Ishikawa (cell line): ENCODE measurements around the gene LAMA3.

Experiments used
- CEBPB ChIP-seq: IDR thresholded peaks from 2 replicates; pipeline ENCODE4 v1.6.1; 2012
- CREB1 ChIP-seq: IDR thresholded peaks from 2 replicates; pipeline ENCODE4 v1.6.1; 2012; ENCODE audit warnings: low read depth
- EP300 ChIP-seq: IDR thresholded peaks from 2 replicates; pipeline ENCODE4 v1.6.1; 2012; ENCODE audit warnings: borderline replicate concordance
- FOXM1 ChIP-seq: IDR thresholded peaks from 2 replicates; pipeline ENCODE4 v1.6.1; 2012; ENCODE audit warnings: low read depth, borderline replicate concordance
- NFIC ChIP-seq: IDR thresholded peaks from 2 replicates; pipeline ENCODE4 v1.6.1; 2012
- RAD21 ChIP-seq: IDR thresholded peaks from 2 replicates; pipeline ENCODE4 v1.6.1; 2012; ENCODE audit warnings: low read depth
- TAF1 ChIP-seq: IDR thresholded peaks from 2 replicates; pipeline ENCODE4 v1.6.1; 2012; ENCODE audit warnings: low read depth, mild to moderate bottlenecking
- TCF12 ChIP-seq: IDR thresholded peaks from 2 replicates; pipeline ENCODE4 v1.6.1; 2012; ENCODE audit warnings: low read depth
- TEAD4 ChIP-seq: IDR thresholded peaks from 2 replicates; pipeline ENCODE4 v1.6.1; 2012
- YY1 ChIP-seq: IDR thresholded peaks from 2 replicates; pipeline ENCODE4 v1.6.1; 2012; ENCODE audit warnings: low read depth
- TF ChIP-seq, protein P1 (sequence below): IDR thresholded peaks from 2 replicates; pipeline ENCODE4 v1.6.1; 2012
- TF ChIP-seq, protein P2 (sequence below): IDR thresholded peaks from 2 replicates; pipeline ENCODE4 v1.6.1; 2012; ENCODE audit warnings: low read depth, mild to moderate bottlenecking

DNA sequence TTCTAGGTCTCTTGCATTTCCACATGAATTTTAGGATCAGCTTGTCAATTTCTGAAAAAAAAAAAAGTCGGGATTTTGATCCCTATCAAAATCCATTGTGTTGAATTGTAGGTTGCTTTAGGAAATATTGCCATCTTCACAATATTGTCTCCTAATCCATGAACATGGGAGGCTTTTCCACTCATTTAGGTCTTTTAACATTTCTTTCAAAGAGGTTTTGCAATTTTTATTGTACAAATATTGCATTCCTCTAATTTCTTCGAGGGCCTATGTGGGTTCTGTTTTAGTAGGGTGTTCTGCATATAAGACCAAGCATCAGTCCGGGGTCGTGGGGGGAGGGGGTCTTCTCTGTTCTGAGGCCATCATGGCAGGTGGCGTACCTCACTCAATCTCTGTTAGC is 725 bp upstream of the LAMA3 start:
- TF ChIP-seq EP300, result no peak
- TF ChIP-seq, protein P1, sequence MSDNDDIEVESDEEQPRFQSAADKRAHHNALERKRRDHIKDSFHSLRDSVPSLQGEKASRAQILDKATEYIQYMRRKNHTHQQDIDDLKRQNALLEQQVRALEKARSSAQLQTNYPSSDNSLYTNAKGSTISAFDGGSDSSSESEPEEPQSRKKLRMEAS, result no peak
- TF ChIP-seq RAD21, result no peak
- TF ChIP-seq, protein P2, sequence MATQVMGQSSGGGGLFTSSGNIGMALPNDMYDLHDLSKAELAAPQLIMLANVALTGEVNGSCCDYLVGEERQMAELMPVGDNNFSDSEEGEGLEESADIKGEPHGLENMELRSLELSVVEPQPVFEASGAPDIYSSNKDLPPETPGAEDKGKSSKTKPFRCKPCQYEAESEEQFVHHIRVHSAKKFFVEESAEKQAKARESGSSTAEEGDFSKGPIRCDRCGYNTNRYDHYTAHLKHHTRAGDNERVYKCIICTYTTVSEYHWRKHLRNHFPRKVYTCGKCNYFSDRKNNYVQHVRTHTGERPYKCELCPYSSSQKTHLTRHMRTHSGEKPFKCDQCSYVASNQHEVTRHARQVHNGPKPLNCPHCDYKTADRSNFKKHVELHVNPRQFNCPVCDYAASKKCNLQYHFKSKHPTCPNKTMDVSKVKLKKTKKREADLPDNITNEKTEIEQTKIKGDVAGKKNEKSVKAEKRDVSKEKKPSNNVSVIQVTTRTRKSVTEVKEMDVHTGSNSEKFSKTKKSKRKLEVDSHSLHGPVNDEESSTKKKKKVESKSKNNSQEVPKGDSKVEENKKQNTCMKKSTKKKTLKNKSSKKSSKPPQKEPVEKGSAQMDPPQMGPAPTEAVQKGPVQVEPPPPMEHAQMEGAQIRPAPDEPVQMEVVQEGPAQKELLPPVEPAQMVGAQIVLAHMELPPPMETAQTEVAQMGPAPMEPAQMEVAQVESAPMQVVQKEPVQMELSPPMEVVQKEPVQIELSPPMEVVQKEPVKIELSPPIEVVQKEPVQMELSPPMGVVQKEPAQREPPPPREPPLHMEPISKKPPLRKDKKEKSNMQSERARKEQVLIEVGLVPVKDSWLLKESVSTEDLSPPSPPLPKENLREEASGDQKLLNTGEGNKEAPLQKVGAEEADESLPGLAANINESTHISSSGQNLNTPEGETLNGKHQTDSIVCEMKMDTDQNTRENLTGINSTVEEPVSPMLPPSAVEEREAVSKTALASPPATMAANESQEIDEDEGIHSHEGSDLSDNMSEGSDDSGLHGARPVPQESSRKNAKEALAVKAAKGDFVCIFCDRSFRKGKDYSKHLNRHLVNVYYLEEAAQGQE, result no peak
- TF ChIP-seq TAF1, result no peak
- no peak for TF ChIP-seq TCF12
- no peak for TF ChIP-seq FOXM1
- TF ChIP-seq CEBPB, result no peak
- no peak for TF ChIP-seq CREB1
- no peak for TF ChIP-seq YY1
- no peak for TF ChIP-seq TEAD4
- no peak for TF ChIP-seq NFIC
